HCT116 (cell line): ENCODE data around the gene KCTD19. TPM values are rescaled to one million over a fixed set of nuclear protein-coding genes. Genes with fewer than 3 reads are reported as not detected.

Experiments
- ATAC-seq: fragments of 200-7000 bp; cut with Tn5 transposase; 2 replicates; pipeline ENCODE4 v1.9.1; 2020; ENCODE audit warnings: mild to moderate bottlenecking, moderate library complexity
- BruUV-seq: library from RNA; stranded (reverse); fragments of 400-500 nt; replicated peaks from 2 replicates; lab custom pipeline; 2021; lab: Mats Ljungman, UMichigan
- CTCF ChIA-PET: fragments of 300-600 bp; sonication (Branson Sonifier 250); formaldehyde crosslinking; loops from one replicate; lab custom pipeline; 2021; ENCODE audit warnings: antibody characterized with exemption; lab: Charles Lee
- POLR2A ChIA-PET: fragments of 300-600, 350-600 bp; sonication (Branson Sonifier 250); formaldehyde crosslinking; loops from one replicate; lab custom pipeline; 2021; ENCODE audit warnings: antibody characterized with exemption; lab: Charles Lee
- RAD21 ChIA-PET, 2 experiments: fragments of 300-600 bp; sonication (Branson Sonifier 250); formaldehyde crosslinking; loops; one replicate each; lab custom pipeline; 2023; ENCODE audit warnings: low total read pairs in 2 of 2; ENCODE audit not compliant: uncharacterized antibody in 2 of 2, unreplicated experiment in 2 of 2, low non-redundant PET in 1 of 2; lab: Charles Lee
- DNase-seq: peaks from one replicate; pipeline ENCODE4 v3.0.0-alpha.2; 2010; ENCODE audit warnings: low read depth, low spot score
- H2AFZ ChIP-seq: fragments of 200-600 bp; shearing (Covaris generic), sonication (generic); 2 replicates; pipeline ENCODE4 v1.6.1; 2017; ENCODE audit warnings: low read depth, mixed run types, mixed read lengths, antibody characterized with exemption, low read length; ENCODE audit not compliant: poor library complexity, severe bottlenecking
- H3K27ac ChIP-seq: 2 replicates; pipeline ENCODE4 v1.5.1; 2012; ENCODE audit warnings: low read depth, low read length
- H3K27me3 ChIP-seq: fragments of 200-600 bp; sonication (generic); 2 replicates; pipeline ENCODE4 v1.6.1; 2016; ENCODE audit warnings: mixed run types, low read length, mixed read lengths; ENCODE audit not compliant: insufficient read depth
- H3K36me3 ChIP-seq, 2 experiments: fragments of 200-500 bp in 1 of 2; fragments of 200-600 bp in 1 of 2; sonication (Bioruptor generic) in 1 of 2; sonication (generic) in 1 of 2; 2 replicates each; pipeline versions ENCODE4 v1.5.1 to v1.6.1; 2014 to 2016; ENCODE audit warnings: low read length in 2 of 2, inconsistent platforms in 1 of 2, mixed read lengths in 1 of 2, mixed run types in 1 of 2; ENCODE audit not compliant: insufficient read depth in 2 of 2, control insufficient read depth in 1 of 2
- H3K4me1 ChIP-seq, 2 experiments: fragments of 200-600 bp in 1 of 2; sonication (generic) in 1 of 2; 2 replicates each; pipeline versions ENCODE4 v1.5.1 to v1.6.1; 2012 to 2017; ENCODE audit warnings: low read length in 2 of 2, inconsistent platforms in 1 of 2, mild to moderate bottlenecking in 1 of 2, mixed read lengths in 1 of 2, mixed run types in 1 of 2, moderate library complexity in 1 of 2; ENCODE audit not compliant: insufficient read depth in 2 of 2, control insufficient read depth in 1 of 2
- H3K4me2 ChIP-seq: fragments of 200-600 bp; sonication (generic); 2 replicates; pipeline ENCODE4 v1.6.1; 2017; ENCODE audit warnings: mixed run types, low read length, mixed read lengths
- H3K4me3 ChIP-seq, 2 experiments: fragments of 200-600 bp in 1 of 2; sonication (generic) in 1 of 2; replicated peaks in 1 of 2; 2 replicates each; pipeline ENCODE4 v1.5.1; 2011 to 2016; ENCODE audit warnings: low read length in 2 of 2, control low read depth in 1 of 2, low read depth in 1 of 2, mild to moderate bottlenecking in 1 of 2, mixed read lengths in 1 of 2, mixed run types in 1 of 2
- H3K79me2 ChIP-seq: fragments of 200-600 bp; sonication (generic); 2 replicates; pipeline ENCODE4 v1.6.1; 2017; ENCODE audit warnings: mild to moderate bottlenecking, mixed run types, low read length, moderate library complexity, mixed read lengths; ENCODE audit not compliant: insufficient read depth
- H3K9ac ChIP-seq: fragments of 200-600 bp; sonication (generic); 2 replicates; pipeline ENCODE4 v1.6.1; 2016; ENCODE audit warnings: low read length, mixed read lengths
- H3K9me2 ChIP-seq: fragments of 200-600 bp; sonication (generic), shearing (Covaris generic); 2 replicates; pipeline ENCODE4 v1.6.1; 2017; ENCODE audit warnings: mixed run types, mild to moderate bottlenecking, moderate library complexity; ENCODE audit not compliant: insufficient read depth
- H3K9me3 ChIP-seq, 2 experiments: fragments of 200-500 bp in 1 of 2; fragments of 200-600 bp in 1 of 2; sonication (Bioruptor generic) in 1 of 2; sonication (generic) in 1 of 2; 2 replicates each; pipeline ENCODE4 v1.6.1; 2014 to 2017; ENCODE audit warnings: low read length in 2 of 2, mixed read lengths in 2 of 2, inconsistent platforms in 1 of 2, low read depth in 1 of 2, mild to moderate bottlenecking in 1 of 2, mixed run types in 1 of 2, moderate library complexity in 1 of 2; ENCODE audit not compliant: control insufficient read depth in 1 of 2, insufficient read depth in 1 of 2
- H4K20me1 ChIP-seq: fragments of 200-600 bp; sonication (generic), shearing (Covaris generic); 2 replicates; pipeline ENCODE4 v1.6.1; 2017; ENCODE audit warnings: mixed run types, mild to moderate bottlenecking, moderate library complexity; ENCODE audit not compliant: insufficient read depth
- CBX3 ChIP-seq: IDR thresholded peaks from 2 replicates; pipeline ENCODE4 v1.6.1; 2012; ENCODE audit warnings: low read depth
- CEBPB ChIP-seq: IDR thresholded peaks from 2 replicates; pipeline ENCODE4 v1.6.1; 2012; ENCODE audit warnings: low read depth
- EGR1 ChIP-seq: IDR thresholded peaks from 2 replicates; pipeline ENCODE4 v1.6.1; 2012; ENCODE audit warnings: low read depth
- ELF1 ChIP-seq: IDR thresholded peaks from 2 replicates; pipeline ENCODE4 v1.6.1; 2012; ENCODE audit warnings: low read depth, borderline replicate concordance
- EZH2 ChIP-seq: fragments of 200-600 bp; sonication (generic); IDR thresholded peaks from 2 replicates; pipeline ENCODE4 v1.6.1; 2017; ENCODE audit warnings: antibody characterized with exemption, mixed run types
- EZH2phosphoT487 ChIP-seq: fragments of 200-600 bp; IDR thresholded peaks from 2 replicates; pipeline ENCODE4 v1.6.1; 2018; ENCODE audit warnings: antibody characterized with exemption, borderline replicate concordance
- FOSL1 ChIP-seq: IDR thresholded peaks from 2 replicates; pipeline ENCODE4 v1.6.1; 2012; ENCODE audit warnings: low read depth
- JUND ChIP-seq: IDR thresholded peaks from 2 replicates; pipeline ENCODE4 v1.6.1; 2012
- POLR2AphosphoS5 ChIP-seq: IDR thresholded peaks from 2 replicates; pipeline ENCODE4 v1.6.1; 2011; ENCODE audit warnings: mild to moderate bottlenecking, low read depth, low read length, moderate library complexity
- SIN3A ChIP-seq: IDR thresholded peaks from 2 replicates; pipeline ENCODE4 v1.6.1; 2012; ENCODE audit warnings: low read depth
- SP1 ChIP-seq: IDR thresholded peaks from 2 replicates; pipeline ENCODE4 v1.6.1; 2012; ENCODE audit warnings: low read depth
- SRF ChIP-seq: IDR thresholded peaks from 2 replicates; pipeline ENCODE4 v1.6.1; 2012; ENCODE audit warnings: low read depth
- YY1 ChIP-seq: IDR thresholded peaks from 2 replicates; pipeline ENCODE4 v1.6.1; 2011; ENCODE audit warnings: low read length, low read depth, moderate library complexity, mild to moderate bottlenecking; ENCODE audit not compliant: insufficient replicate concordance; ENCODE audit errors: extremely low read depth
- ZFX ChIP-seq: fragments of 450-650 bp; IDR thresholded peaks from 2 replicates; pipeline ENCODE4 v1.6.1; 2017
- ZNF274 ChIP-seq: fragments of 200-500 bp; sonication (Bioruptor generic); IDR thresholded peaks from 2 replicates; pipeline ENCODE4 v1.6.1; 2014; ENCODE audit warnings: mild to moderate bottlenecking, low read depth, low read length, inconsistent platforms
- intact Hi-C: fragments of 100-400 bp; cut with micrococcal nuclease; formaldehyde crosslinking; loops from 2 replicates; pipeline ENCODE4 v1.10.0; 2022
- total RNA-seq: library from RNA; stranded (reverse); gene quantifications from one replicate; pipeline ENCODE4 v1.2.1, GENCODE V29; 2021; ENCODE audit not compliant: unreplicated experiment
- TF ChIP-seq, protein P1 (sequence below), 3 experiments: fragments of 200-600 bp in 1 of 3; sonication (generic) in 1 of 3; IDR thresholded peaks in 2 of 3; conservative IDR thresholded peaks in 1 of 3; 2 replicates each; pipeline ENCODE4 v1.5.1; 2012 to 2017; ENCODE audit warnings: low read depth in 2 of 3, low read length in 2 of 3, antibody characterized with exemption in 1 of 3, borderline replicate concordance in 1 of 3, control low read depth in 1 of 3, mild to moderate bottlenecking in 1 of 3, mixed read lengths in 1 of 3, mixed run types in 1 of 3, moderate library complexity in 1 of 3; ENCODE audit not compliant: insufficient read depth in 1 of 3
- TF ChIP-seq, protein P2 (sequence below): IDR thresholded peaks from 2 replicates; pipeline ENCODE4 v1.6.1; 2012
- TF ChIP-seq, protein P3 (sequence below): IDR thresholded peaks from 2 replicates; pipeline ENCODE4 v1.6.1; 2011; ENCODE audit warnings: mild to moderate bottlenecking, low read length, moderate library complexity; ENCODE audit not compliant: insufficient replicate concordance; ENCODE audit errors: extremely low read depth
- TF ChIP-seq, protein P4 (sequence below): IDR thresholded peaks from 2 replicates; pipeline ENCODE4 v1.6.1; 2012

The KCTD19 gene
- total RNA-seq, 1 experiment from 2014 or later = not detected

DNA sequence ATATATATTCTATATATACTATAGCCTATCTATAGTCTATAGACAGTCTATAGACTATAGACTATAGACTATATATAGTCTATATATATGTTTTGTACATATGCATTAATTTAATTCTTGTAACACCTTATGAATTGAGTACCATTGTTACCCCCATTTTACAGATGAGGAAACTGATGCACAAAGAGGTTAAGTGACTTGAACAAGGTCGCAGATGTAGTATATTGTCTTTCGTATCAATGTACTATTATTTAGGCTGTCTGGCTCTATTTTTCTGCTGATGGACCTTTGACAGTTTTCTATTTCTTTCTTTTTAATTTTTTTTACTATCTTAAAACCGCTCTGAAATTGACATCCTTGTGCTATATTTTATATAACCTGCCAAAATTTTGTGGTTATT, 14.7 kb upstream of the KCTD19 start:
- H3K9me2 ChIP-seq = no peaks in the 10 kb centered on the region
- H3K36me3 ChIP-seq = no peaks in the 10 kb centered on the region
- RAD21 ChIA-PET = no interaction called here
- H3K9me3 ChIP-seq = no peaks in the 10 kb centered on the region
- DNase-seq = no peak
- H3K79me2 ChIP-seq = no peaks in the 10 kb centered on the region
- no TSS peak for BruUV-seq
- no peaks in the 10 kb centered on the region for H3K27me3 ChIP-seq
- no peak for ATAC-seq
- POLR2A ChIA-PET = no interaction called here
- no peak overlapping the region for H3K9ac ChIP-seq
- TF ChIP-seq, protein P1, sequence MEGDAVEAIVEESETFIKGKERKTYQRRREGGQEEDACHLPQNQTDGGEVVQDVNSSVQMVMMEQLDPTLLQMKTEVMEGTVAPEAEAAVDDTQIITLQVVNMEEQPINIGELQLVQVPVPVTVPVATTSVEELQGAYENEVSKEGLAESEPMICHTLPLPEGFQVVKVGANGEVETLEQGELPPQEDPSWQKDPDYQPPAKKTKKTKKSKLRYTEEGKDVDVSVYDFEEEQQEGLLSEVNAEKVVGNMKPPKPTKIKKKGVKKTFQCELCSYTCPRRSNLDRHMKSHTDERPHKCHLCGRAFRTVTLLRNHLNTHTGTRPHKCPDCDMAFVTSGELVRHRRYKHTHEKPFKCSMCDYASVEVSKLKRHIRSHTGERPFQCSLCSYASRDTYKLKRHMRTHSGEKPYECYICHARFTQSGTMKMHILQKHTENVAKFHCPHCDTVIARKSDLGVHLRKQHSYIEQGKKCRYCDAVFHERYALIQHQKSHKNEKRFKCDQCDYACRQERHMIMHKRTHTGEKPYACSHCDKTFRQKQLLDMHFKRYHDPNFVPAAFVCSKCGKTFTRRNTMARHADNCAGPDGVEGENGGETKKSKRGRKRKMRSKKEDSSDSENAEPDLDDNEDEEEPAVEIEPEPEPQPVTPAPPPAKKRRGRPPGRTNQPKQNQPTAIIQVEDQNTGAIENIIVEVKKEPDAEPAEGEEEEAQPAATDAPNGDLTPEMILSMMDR (IDR thresholded peaks at IDR 0.05 in 2 of 3, conservative IDR thresholded peaks at IDR 0.05 in 1 of 3; ENCODE audit: borderline replicate concordance in 1 of 3, insufficient read depth in 1 of 3, low read depth in 2 of 3, low read length in 2 of 3) = no peak
- TF ChIP-seq ELF1 (no peak), ZFX (no peak), EGR1 (no peak), YY1 (no peak), CBX3 (no peak), POLR2AphosphoS5 (no peak), ZNF274 (no peak), JUND (no peak), SIN3A (no peak), SP1 (no peak), EZH2 (no peak), EZH2phosphoT487 (no peak), FOSL1 (no peak), CEBPB (no peak), SRF (no peak)
- TF ChIP-seq, protein P2, sequence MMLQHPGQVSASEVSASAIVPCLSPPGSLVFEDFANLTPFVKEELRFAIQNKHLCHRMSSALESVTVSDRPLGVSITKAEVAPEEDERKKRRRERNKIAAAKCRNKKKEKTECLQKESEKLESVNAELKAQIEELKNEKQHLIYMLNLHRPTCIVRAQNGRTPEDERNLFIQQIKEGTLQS = no peak
- TF ChIP-seq, protein P3, sequence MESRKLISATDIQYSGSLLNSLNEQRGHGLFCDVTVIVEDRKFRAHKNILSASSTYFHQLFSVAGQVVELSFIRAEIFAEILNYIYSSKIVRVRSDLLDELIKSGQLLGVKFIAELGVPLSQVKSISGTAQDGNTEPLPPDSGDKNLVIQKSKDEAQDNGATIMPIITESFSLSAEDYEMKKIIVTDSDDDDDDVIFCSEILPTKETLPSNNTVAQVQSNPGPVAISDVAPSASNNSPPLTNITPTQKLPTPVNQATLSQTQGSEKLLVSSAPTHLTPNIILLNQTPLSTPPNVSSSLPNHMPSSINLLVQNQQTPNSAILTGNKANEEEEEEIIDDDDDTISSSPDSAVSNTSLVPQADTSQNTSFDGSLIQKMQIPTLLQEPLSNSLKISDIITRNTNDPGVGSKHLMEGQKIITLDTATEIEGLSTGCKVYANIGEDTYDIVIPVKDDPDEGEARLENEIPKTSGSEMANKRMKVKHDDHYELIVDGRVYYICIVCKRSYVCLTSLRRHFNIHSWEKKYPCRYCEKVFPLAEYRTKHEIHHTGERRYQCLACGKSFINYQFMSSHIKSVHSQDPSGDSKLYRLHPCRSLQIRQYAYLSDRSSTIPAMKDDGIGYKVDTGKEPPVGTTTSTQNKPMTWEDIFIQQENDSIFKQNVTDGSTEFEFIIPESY = no peak
- TF ChIP-seq, protein P4, sequence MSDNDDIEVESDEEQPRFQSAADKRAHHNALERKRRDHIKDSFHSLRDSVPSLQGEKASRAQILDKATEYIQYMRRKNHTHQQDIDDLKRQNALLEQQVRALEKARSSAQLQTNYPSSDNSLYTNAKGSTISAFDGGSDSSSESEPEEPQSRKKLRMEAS = no peak
- intact Hi-C loops = no loop called here
- no peaks in the 10 kb centered on the region for H4K20me1 ChIP-seq
- H3K4me2 ChIP-seq = no peak overlapping the region
- no peak overlapping the region for H3K4me3 ChIP-seq
- no peaks in the 10 kb centered on the region for H3K4me1 ChIP-seq
- H3K27ac ChIP-seq = no peak overlapping the region
- CTCF ChIA-PET = no interaction called here
- H2AFZ ChIP-seq = no peak overlapping the region
